GM19324 (cell line): ENCODE data around the gene COX10.
"Not testable (repeated sequence)": the region's sequence is repeated elsewhere in the genome, so short reads cannot be mapped to it uniquely, and the experiment has no call there.

Source experiments
- ATAC-seq: cut with Tn5 transposase; IDR thresholded peaks from one replicate; pipeline ENCODE4 v1.9.1; 2021; ENCODE audit warnings: mild to moderate bottlenecking, moderate library complexity; ENCODE audit not compliant: unreplicated experiment, low FRiP score

COX10 gene

GRCh38 chr17:14239271-14239670, 170.0 kb downstream of the COX10 start:
- not testable (repeated sequence) for ATAC-seq

- ATAC-seq: no peak
These were observed 175.7 kb downstream of the COX10 start for GRCh38 chr17:14245002-14245401.

- ATAC-seq: no peak
These were observed 176.3 kb downstream of the COX10 start for GRCh38 chr17:14245629-14246028.
